Measurements from ENCODE around the gene TBP.

TBP gene

GRCh38 chr6:170535004-170535403 is 19.2 kb upstream of the TBP start:
- DNase-seq (ENCODE audit: low read depth in 2 of 2), result no peak

DNA sequence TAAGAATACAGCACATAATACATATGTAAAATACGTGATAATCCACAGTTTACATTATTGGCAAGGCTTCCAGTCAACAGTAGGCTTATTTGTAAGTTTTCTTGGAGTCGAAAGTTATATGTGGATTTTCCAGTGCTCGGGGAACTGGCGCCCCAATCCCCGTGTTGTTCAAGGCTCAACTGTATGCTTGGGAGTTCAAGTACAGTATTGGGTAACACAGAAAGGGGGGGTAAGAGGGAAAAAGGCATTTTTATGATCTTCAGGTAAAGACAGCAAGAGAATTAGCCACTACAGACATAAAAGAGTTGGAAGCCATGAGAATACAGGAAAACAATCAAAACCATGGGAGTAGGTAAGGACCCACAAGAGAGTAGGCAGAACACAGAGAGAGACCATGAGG is 17.5 kb upstream of the TBP start:
- DNase-seq (ENCODE audit: low read depth in 2 of 2), result no peak

- no peak for DNase-seq (ENCODE audit: low read depth in 2 of 2)
These were observed 16.8 kb upstream of the TBP start for GRCh38 chr6:170537329-170537728.

GRCh38 chr6:170542031-170542719 is 12.0 kb upstream of the TBP start:
- DNase-seq (ENCODE audit: low read depth in 2 of 2), result no peak

DNA sequence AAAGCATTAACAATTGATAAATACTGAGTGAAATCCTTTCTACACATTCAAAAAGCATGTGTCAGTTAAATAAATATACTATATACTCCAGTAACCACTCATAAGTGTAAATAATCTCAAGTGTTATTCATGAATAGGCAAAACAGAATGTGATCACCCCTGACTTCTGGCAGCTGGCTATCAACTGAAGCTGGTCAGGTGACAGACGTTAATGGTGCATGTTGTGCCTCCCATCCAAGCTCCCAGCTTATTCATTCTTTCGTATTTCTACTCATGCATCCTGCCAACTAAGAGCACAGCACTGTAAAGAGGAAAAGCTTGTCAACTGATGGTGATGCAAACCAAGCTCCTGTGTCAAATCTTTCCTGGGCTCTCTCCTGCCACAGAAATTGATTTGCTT is 8.8 kb upstream of the TBP start:
- no peak for DNase-seq (ENCODE audit: low read depth in 2 of 2)

DNA sequence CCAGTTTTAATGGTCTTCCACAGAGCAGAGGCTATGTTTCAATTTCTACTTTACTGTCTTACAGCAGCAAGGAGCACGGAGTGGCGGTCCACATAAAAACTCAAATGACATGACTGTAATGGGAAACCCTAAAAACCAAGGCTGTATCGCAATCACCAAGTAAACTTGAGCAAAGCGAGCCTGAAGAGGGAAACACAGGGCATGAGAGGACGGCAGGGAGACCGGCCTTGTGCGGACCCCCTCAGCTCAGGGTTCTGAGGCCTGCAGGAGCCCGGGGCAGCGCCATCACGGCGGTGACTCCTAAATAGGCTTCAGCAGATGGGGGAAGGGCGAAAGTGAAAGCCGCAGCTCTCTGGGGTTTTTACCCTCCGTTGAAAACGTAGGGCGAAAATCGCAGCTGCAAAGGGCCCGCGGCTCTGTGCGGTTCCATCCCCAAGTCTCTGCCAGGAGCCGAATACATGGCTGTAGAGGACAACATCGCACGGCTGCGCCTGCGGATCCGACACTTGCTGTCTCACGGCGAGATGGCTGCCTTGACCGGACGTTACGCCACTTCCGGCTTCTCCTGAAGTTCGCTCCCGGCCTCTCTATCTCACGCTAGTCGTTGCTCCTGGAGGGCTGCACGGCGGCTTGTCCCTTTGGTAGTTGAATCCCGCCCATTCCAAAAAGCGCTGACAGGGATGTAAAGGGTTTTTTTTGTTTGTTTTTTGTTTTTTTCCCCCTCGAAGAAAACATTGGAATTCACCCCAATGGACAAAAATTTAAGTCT is 1.2 kb upstream of the TBP start, which contains the start of gene PSMB1:
Gene PSMB1, minus strand, starts transcription at position 543 of the 769 bp plus-strand sequence. Its CDS starts 65 bp downstream, at position 478.
- peak; percentile 56 to 70 for DNase-seq (ENCODE audit: low read depth in 2 of 2)

DNA sequence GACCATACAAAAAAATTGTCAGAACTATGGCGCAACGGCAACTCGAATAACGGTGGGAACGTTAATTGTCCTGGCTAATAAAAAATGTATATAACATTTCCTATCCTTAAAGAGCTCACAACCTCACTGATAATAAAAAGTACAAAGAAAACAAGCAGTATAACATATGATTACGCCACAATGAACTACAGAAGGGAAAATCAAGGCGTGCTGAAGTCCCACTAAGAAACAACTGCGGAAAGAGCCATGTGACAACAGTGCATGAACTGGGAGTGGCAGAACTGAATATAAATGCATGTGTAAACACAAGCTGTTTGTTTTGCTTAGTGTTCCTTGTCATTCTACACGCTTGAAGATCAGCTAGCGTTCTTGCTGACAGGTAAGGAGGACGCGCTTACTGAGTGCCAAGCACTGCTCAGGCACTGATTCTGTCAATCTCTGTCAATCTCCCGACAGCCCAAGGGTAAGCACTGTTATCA is 596 bp upstream of the TBP start:
- no peak for DNase-seq (ENCODE audit: low read depth in 2 of 2)

DNA sequence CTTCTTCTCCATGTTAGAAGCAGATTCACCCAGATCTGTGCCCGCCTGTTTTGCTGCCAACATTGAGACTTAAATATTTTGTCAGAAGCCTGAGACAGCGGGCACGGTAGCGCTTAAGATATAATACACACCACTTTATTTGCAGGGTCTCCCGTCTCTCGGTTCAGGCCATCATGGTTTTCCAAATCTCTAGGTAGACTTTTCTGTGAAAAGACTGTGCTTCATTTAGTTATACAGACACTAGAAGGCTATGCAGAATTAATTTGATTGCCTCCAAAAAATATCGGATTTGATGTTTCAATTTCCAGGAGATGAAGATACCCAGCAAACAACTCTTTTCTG is 598 bp downstream of the TBP start:
- no peak for DNase-seq (ENCODE audit: low read depth in 2 of 2)

GRCh38 chr6:170555305-170555704 is 1.1 kb downstream of the TBP start:
- DNase-seq (ENCODE audit: low read depth in 2 of 2), result no peak

GRCh38 chr6:170561555-170561954 is 7.4 kb downstream of the TBP start:
- no peak for DNase-seq (ENCODE audit: low read depth in 2 of 2)

- DNase-seq (ENCODE audit: low read depth in 2 of 2), result no peak
These were observed 10.9 kb downstream of the TBP start for GRCh38 chr6:170564936-170565530.

GRCh38 chr6:170572704-170573466 is 18.7 kb downstream of the TBP start:
- DNase-seq (ENCODE audit: low read depth in 2 of 2), result no peak

GRCh38 chr6:170575250-170575649 is 21.1 kb downstream of the TBP start:
- DNase-seq (ENCODE audit: low read depth in 2 of 2), result no peak

DNA sequence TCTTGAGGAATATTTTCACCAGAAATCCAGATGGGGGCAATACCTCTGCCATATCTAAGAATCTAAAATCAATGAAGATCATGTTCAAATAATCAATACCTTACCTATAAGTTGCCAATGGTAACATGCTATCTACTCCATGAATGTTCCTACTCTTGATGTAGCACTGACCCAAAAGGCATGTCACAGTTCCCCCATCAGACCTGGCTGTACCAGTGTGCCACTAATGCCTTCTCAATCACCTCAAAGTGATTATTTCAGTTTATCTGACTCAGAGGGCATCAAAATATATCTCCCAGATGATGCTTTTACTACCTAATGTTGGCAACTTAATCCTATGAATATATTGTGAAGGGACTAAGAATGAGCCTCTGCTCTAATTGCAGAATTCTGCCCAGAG is 24.7 kb downstream of the TBP start:
- DNase-seq (ENCODE audit: low read depth in 2 of 2), result no peak

GRCh38 chr6:170583756-170584180 is 29.6 kb downstream of the TBP start:
- no peak for DNase-seq (ENCODE audit: low read depth in 2 of 2)

DNA sequence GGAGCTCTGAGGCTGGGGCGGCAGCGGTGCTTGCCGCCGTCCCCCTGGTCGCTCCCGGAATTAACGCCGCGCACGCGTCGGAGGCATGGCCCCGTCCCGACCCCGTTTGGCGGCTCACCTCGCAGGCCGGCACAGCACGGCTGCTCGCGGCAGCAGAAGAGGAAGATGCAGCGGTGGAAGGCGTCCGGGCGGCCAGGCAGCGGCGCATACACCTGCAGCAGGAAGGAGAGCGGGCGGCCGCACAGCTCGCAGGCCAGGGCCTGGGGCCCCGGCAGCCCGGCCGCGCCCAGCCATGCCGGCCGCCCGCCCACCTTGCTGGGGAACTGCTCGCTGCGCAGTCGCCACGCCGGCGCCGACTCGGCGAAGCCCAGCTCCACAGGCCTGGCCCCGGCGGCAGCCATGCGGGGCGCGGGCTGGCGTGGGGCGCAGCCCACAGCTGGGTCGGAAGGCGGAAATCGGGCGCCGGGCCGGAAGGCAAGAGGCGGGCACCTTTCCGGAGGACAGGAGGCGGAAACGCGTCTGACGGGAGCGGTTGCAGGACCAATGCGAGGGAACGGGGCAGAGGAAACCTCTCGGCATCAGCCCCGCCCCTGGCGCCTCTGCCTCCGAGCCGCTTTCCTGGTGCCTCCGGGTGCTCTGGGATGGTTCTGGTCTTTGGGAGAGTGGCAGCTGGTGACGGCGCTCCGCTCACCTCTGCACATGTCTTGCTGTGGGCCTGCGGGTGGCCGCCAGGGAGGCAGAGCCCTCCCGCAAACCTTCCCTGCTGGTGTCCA is 30.2 kb downstream of the TBP start, which contains the start of gene PDCD2:
Gene PDCD2, minus strand, starts transcription at position 457 of the 773 bp plus-strand sequence. Its CDS starts 56 bp downstream, at position 401.
- DNase-seq (ENCODE audit: low read depth in 2 of 2), result peak; percentile 80 to 84

DNA sequence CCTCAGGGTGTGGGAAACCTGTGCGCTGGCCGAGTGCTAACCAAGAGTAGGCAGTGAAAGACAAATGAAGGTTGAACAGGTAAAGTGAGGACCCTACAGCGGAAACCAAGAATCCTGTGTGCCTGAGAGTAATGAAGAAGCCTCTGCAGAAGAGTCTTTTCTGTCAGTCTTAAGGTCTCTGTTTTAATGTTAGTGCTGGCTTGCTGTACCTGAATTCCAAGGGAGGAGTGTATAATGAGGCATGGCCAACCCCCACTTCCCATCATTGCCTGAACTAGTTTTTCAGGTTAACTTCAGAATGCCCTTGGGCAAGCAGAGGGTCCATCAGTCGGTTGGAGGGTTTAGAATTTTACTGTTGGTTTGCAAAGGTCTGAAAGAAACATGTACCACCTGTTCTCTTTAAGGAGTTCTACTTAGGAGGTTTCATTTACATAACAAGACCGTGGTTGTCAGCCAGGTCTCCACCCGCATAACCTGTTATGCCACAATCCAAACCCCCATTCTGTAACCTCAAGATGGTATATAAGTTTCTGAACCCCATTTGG is 30.9 kb downstream of the TBP start:
- no peak for DNase-seq (ENCODE audit: low read depth in 2 of 2)

- DNase-seq (ENCODE audit: low read depth in 2 of 2), result no peak
These were observed 36.6 kb downstream of the TBP start for GRCh38 chr6:170590725-170591124.

GRCh38 chr6:170596426-170596825 is 42.3 kb downstream of the TBP start:
- no peak for DNase-seq (ENCODE audit: low read depth in 2 of 2)

DNA sequence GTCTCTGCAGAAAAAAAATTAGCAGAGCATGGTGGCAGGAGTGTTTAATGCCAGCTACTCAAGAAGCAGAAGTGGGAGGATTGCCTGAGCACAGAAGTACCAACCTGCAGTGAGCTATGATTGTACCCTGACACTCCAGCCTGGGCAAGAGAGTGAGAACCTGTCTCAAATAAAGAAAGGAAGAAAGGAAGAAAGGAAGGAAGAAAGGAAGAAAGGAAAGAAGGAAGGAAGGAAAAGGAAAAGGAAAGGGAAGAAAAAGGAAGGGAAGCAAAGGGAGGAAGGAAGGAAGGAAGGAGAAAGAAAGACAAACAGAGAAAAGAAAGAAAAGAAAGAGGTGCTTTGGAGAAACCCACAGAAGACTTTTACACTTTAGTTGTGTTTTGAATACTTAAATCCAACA is 43.1 kb downstream of the TBP start:
- DNase-seq (ENCODE audit: low read depth in 2 of 2), result no peak
